Loucy (cell line): ENCODE measurements around the gene WRAP73.

Experiments
- EZH2phosphoT487 ChIP-seq: fragments of 200-600 bp; IDR thresholded peaks from 2 replicates; pipeline ENCODE4 v1.6.1; 2018; ENCODE audit warnings: antibody characterized with exemption, mild to moderate bottlenecking, moderate library complexity, borderline replicate concordance
- TF ChIP-seq, protein P1 (sequence below): fragments of 200-600 bp; sonication (generic); conservative IDR thresholded peaks from 2 replicates; pipeline ENCODE4 v1.5.1; 2014; ENCODE audit warnings: mild to moderate bottlenecking, antibody characterized with exemption, low read length

DNA sequence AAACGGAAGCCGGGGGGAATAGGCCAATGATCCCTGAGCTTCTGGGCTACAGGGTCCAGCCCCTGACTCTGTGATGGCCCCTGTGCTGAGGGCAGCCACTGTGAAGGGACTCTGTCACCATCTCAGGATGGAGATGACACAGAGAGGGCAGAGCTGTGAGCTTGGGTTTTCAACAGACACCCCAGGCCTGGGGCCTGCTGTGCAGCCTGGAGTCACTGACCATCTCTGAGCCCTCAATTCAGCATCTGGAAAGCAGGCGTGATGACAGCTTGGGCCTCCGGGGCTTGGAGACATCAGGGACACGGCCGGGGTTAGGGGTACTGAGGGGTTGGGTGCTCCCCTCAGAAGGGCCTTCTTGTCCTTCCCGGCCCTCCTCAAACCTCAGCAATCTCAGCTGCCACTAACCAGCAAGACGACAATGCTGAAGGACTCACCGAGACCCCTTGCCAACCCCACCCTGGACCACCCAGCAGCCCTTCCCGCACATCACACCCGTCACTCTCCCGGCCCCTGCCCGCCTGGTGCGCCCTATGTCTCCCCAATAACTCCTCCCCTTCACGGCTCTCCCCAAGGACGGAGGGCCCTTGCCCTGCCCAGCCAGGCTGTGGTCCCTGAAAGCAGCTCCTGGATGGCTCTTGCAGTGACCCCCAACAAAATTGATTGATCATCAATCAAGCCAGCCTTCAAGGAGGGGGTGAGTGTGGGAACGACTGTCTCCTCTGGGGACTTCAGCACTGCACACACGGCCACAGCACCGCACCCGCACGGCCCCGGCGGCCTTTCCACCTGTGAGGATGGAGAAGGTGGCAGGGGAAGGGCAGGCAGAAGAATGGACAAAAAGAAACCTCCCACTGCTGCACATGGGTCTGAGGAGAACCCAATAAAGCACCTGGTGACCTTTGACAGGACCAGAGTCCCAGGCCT lies 42.9 kb downstream of the WRAP73 start:
- TF ChIP-seq, protein P1, sequence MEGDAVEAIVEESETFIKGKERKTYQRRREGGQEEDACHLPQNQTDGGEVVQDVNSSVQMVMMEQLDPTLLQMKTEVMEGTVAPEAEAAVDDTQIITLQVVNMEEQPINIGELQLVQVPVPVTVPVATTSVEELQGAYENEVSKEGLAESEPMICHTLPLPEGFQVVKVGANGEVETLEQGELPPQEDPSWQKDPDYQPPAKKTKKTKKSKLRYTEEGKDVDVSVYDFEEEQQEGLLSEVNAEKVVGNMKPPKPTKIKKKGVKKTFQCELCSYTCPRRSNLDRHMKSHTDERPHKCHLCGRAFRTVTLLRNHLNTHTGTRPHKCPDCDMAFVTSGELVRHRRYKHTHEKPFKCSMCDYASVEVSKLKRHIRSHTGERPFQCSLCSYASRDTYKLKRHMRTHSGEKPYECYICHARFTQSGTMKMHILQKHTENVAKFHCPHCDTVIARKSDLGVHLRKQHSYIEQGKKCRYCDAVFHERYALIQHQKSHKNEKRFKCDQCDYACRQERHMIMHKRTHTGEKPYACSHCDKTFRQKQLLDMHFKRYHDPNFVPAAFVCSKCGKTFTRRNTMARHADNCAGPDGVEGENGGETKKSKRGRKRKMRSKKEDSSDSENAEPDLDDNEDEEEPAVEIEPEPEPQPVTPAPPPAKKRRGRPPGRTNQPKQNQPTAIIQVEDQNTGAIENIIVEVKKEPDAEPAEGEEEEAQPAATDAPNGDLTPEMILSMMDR = no peak
- TF ChIP-seq EZH2phosphoT487 = no peak
